Lower leg skin (tissue), 3 donors: Measurements from ENCODE around the gene MZF1.

ENCODE experiments used
- CTCF ChIP-seq, 3 donors: fragments of 450-650 bp; IDR thresholded peaks; one replicate each; pipeline ENCODE4 v1.5.1; 2016; ENCODE audit warnings: antibody characterized with exemption in 3 of 3, mild to moderate bottlenecking in 3 of 3, moderate library complexity in 2 of 3
- POLR2A ChIP-seq, 2 donors: fragments of 450-650 bp; IDR thresholded peaks; one replicate each; pipeline ENCODE4 v1.6.1; 2016 to 2017; ENCODE audit warnings: antibody characterized with exemption in 2 of 2, mild to moderate bottlenecking in 1 of 2, moderate library complexity in 1 of 2

- TF ChIP-seq POLR2A (IDR thresholded peaks at IDR 0.05) (no peak), CTCF (IDR thresholded peaks at IDR 0.05) (no peak)
Measured at GRCh38 chr19:58513694-58514563, 59.2 kb downstream of the MZF1 start.
